ENCODE data around the gene RSPH9.

RSPH9 gene

DNA sequence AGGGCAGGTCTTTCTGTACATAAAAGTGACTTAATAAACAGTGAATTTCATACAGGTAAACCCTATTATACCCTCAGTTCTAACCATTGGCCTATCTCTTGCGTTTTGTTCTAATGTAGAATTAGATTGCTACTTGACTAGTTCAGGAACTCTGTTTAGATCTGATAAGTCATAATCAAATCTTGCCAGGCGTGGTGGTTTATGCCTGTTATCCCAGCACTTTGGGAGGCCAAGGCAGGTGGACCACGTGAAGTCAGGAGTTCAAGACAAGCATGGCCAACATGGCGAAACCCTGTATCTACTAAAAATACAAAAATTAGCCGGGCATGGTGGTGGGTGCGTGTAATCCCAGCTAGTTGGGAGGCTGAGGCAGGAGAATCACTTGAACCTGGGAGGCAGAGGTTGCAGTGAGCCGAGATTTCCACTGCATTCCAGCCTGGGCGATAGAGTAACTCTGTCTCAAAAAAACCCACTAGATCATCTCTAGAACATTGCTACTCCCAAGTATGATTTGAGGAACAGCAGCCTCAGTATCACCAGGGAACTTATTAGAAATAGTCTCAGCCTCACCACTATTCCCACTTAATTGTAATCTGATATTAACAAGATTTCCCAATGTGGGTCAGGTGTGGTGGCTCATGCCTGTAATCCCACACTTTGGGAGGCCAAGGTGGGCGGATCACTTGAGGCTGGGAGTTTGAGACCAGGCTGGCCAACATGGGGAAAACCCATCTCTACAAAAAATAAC lies 27.9 kb upstream of the RSPH9 start:
- H4K8ac ChIP-seq (ENCODE audit: low read depth, low read length) = no peak overlapping the region
- peaks cover 13% of the 10 kb centered on the region for H3K36me3 ChIP-seq (ENCODE audit: control insufficient read depth, insufficient read depth, low read length)
- no peak overlapping the region for H3K23ac ChIP-seq (ENCODE audit: low read length)
- no peaks in the 10 kb centered on the region for H3K4me1 ChIP-seq (ENCODE audit: control insufficient read depth, low read depth, low read length)
- H2BK5ac ChIP-seq (ENCODE audit: low read length) = no peak overlapping the region
- H3K79me2 ChIP-seq (ENCODE audit: control insufficient read depth, insufficient read depth, low read length) = no peaks in the 10 kb centered on the region
- DNase-seq = no peak
- H3K79me1 ChIP-seq (ENCODE audit: low read length) = no peaks in the 10 kb centered on the region
- H2AK5ac ChIP-seq (ENCODE audit: low read length) = no peak overlapping the region
- no peak overlapping the region for H3K56ac ChIP-seq (ENCODE audit: low read length)
- no peaks in the 10 kb centered on the region for H3K27me3 ChIP-seq (ENCODE audit: insufficient read depth, low read length, poor library complexity)
- WGBS (ENCODE audit: extremely low coverage, insufficient coverage, low lambda C conversion rate) = no CpG with 5 or more reads among the region's 9 CpGs
- H2BK120ac ChIP-seq (ENCODE audit: low read depth, low read length) = no peak overlapping the region
- H2BK15ac ChIP-seq (replicated peaks; ENCODE audit: low read depth) = no peak overlapping the region
- H3K4ac ChIP-seq (ENCODE audit: low read depth, low read length) = no peak overlapping the region
- no peak overlapping the region for H3K18ac ChIP-seq (ENCODE audit: low read length)
- no peak overlapping the region for H4K5ac ChIP-seq (ENCODE audit: low read length)
- H3K4me2 ChIP-seq (ENCODE audit: low read length) = no peak overlapping the region
- H3K27ac ChIP-seq (ENCODE audit: low read depth, low read length) = no peak overlapping the region
- H3K4me3 ChIP-seq (ENCODE audit: low read length) = no peak overlapping the region
- H3K9ac ChIP-seq (ENCODE audit: low read length) = no peak overlapping the region

DNA sequence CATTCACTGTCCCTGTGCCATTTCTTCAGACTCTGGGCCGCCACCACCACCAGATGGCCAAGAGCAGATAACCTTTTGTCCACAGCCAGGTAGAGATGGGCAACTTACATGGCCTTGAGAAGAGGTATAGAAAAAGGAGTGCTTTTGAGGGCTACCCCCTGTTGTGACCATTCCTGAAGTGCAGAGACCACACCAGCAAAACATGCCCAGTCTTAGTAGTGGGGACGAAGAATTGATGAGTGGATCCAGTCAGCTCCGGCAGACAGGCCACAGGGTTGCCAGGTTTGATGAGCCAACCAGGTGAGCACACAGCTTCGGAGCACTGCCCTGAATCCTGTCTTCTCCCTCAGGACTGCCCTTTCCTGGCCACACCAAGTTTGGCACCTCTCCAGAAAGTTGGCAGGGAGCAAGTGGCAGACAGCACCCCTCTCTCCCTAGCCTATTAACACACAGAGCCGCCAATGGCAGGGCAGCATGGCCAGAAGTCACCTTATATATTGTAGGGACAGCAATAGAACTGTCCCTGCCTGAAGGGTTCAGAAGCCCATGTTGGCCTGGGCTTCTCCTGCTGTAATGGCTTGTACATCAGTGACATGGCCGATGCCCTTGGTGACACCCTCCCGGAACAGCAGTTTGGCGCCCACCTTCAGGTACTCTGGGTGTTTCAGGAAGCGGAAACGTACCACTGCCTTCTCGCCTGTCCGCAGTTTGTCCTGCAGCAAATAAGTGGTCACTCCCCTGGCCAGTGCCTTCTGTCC lies 23.6 kb upstream of the RSPH9 start:
- Histone ChIP-seq H3K23ac (ENCODE audit: low read length) (no peak overlapping the region), H3K27me3 (ENCODE audit: insufficient read depth, low read length, poor library complexity) (no peaks in the 10 kb centered on the region), H3K4me1 (ENCODE audit: control insufficient read depth, low read depth, low read length) (no peaks in the 10 kb centered on the region), H3K9ac (ENCODE audit: low read length) (no peak overlapping the region), H2BK15ac (replicated peaks; ENCODE audit: low read depth) (no peak overlapping the region), H4K8ac (ENCODE audit: low read depth, low read length) (no peak overlapping the region), H3K56ac (ENCODE audit: low read length) (no peak overlapping the region), H2BK120ac (ENCODE audit: low read depth, low read length) (no peak overlapping the region), H2BK5ac (ENCODE audit: low read length) (no peak overlapping the region), H3K79me2 (ENCODE audit: control insufficient read depth, insufficient read depth, low read length) (no peaks in the 10 kb centered on the region), H3K79me1 (ENCODE audit: low read length) (peaks cover 3% of the 10 kb centered on the region), H3K18ac (ENCODE audit: low read length) (no peak overlapping the region), H4K5ac (ENCODE audit: low read length) (no peak overlapping the region), H3K4me3 (ENCODE audit: low read length) (no peak overlapping the region), H3K4ac (ENCODE audit: low read depth, low read length) (no peak overlapping the region), H3K4me2 (ENCODE audit: low read length) (no peak overlapping the region), H3K27ac (ENCODE audit: low read depth, low read length) (no peak overlapping the region), H2AK5ac (ENCODE audit: low read length) (no peak overlapping the region), H3K36me3 (ENCODE audit: control insufficient read depth, insufficient read depth, low read length) (peaks cover 35% of the 10 kb centered on the region)
- no CpG with 5 or more reads among the region's 12 CpGs for WGBS (ENCODE audit: extremely low coverage, insufficient coverage, low lambda C conversion rate)
- no peak for DNase-seq

- H3K36me3 ChIP-seq (ENCODE audit: control insufficient read depth, insufficient read depth, low read length) = peaks cover 35% of the 10 kb centered on the region
- no peak overlapping the region for H3K18ac ChIP-seq (ENCODE audit: low read length)
- H2BK5ac ChIP-seq (ENCODE audit: low read length) = no peak overlapping the region
- H3K56ac ChIP-seq (ENCODE audit: low read length) = no peak overlapping the region
- H3K27ac ChIP-seq (ENCODE audit: low read depth, low read length) = no peak overlapping the region
- no peak overlapping the region for H3K4ac ChIP-seq (ENCODE audit: low read depth, low read length)
- H2BK15ac ChIP-seq (replicated peaks; ENCODE audit: low read depth) = no peak overlapping the region
- H3K79me2 ChIP-seq (ENCODE audit: control insufficient read depth, insufficient read depth, low read length) = peaks cover 1% of the 10 kb centered on the region
- H3K27me3 ChIP-seq (ENCODE audit: insufficient read depth, low read length, poor library complexity) = no peaks in the 10 kb centered on the region
- no peaks in the 10 kb centered on the region for H3K4me1 ChIP-seq (ENCODE audit: control insufficient read depth, low read depth, low read length)
- H3K4me3 ChIP-seq (ENCODE audit: low read length) = no peak overlapping the region
- H3K23ac ChIP-seq (ENCODE audit: low read length) = no peak overlapping the region
- no peak overlapping the region for H4K5ac ChIP-seq (ENCODE audit: low read length)
- no peak overlapping the region for H4K8ac ChIP-seq (ENCODE audit: low read depth, low read length)
- H2BK120ac ChIP-seq (ENCODE audit: low read depth, low read length) = no peak overlapping the region
- WGBS (ENCODE audit: extremely low coverage, insufficient coverage, low lambda C conversion rate) = no CpG with 5 or more reads among the region's 10 CpGs
- no peak overlapping the region for H3K9ac ChIP-seq (ENCODE audit: low read length)
- no peak overlapping the region for H3K4me2 ChIP-seq (ENCODE audit: low read length)
- peaks cover 6% of the 10 kb centered on the region for H3K79me1 ChIP-seq (ENCODE audit: low read length)
- no peak for DNase-seq
- H2AK5ac ChIP-seq (ENCODE audit: low read length) = no peak overlapping the region
Measured at GRCh38 chr6:43621836-43622180, 23.0 kb upstream of the RSPH9 start.

DNA sequence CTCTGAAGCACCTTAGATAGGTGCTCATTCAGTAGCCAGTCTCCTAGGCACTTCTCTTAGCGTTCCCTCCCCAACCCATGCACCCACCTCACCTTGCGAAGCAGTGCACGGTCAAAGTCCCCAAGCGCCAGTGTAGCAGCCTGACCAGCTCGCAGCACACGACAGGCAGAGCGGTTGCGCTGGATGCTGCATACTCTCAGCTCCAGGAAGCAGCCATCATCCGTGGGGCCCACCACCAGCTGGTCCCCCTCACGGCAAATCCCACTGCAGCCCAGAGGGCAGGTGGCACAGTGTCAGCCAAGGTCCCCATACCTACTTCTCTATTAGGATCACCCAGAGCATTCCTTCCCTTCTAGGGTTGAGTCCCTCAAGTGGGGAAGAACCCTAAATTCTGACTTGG lies 22.3 kb upstream of the RSPH9 start:
- no peaks in the 10 kb centered on the region for H3K4me1 ChIP-seq (ENCODE audit: control insufficient read depth, low read depth, low read length)
- no CpG with 5 or more reads among the region's 10 CpGs for WGBS (ENCODE audit: extremely low coverage, insufficient coverage, low lambda C conversion rate)

DNA sequence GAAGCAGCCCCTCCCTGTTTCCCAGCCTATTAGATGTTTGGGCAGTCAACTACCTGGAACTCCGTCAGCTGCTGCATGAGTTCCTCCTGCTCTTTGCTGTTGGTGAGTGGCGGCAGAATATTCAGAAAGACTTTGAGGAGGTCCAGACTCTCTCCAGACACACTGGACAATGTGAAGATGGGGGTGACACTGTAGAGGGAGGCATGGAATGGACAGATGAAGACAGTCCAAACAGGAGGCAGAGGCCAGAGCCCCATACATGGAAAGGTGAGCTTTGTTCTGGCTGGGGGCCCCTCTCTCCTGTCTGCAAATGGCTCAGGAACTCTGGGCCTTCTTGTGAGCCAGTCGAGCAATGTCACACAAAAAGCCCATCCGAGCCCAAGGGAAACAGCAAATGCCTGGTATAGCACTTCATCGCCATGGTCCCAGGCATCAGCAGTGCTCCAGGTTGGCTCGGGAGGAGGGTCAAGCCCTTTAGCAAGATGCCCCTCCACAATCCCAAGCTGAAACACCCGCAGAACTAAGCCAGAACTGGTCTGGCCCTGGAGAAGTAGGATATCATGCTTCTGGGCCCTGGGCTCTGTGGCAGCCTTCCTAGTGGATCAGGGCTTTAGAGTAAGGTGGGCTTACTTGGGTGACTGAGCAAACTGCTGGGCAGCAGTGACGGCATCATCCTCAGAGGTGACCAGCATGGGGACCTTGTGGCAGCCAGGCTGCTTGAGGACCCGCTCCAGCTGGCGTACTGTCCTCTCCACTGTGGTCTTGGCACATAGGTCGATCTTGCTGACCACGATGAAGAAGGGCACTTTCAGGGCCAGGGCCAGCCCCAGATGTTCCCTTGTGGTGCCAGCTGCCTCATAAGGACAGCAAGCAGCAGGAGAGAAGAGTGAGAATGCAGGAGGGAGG lies 20.7 kb upstream of the RSPH9 start:
- no peak overlapping the region for H4K5ac ChIP-seq (ENCODE audit: low read length)
- no peak overlapping the region for H3K56ac ChIP-seq (ENCODE audit: low read length)
- H3K27me3 ChIP-seq (ENCODE audit: insufficient read depth, low read length, poor library complexity) = no peaks in the 10 kb centered on the region
- H2BK15ac ChIP-seq (replicated peaks; ENCODE audit: low read depth) = no peak overlapping the region
- H3K9ac ChIP-seq (ENCODE audit: low read length) = no peak overlapping the region
- H3K27ac ChIP-seq (ENCODE audit: low read depth, low read length) = no peak overlapping the region
- no peak overlapping the region for H3K4me3 ChIP-seq (ENCODE audit: low read length)
- H3K23ac ChIP-seq (ENCODE audit: low read length) = no peak overlapping the region
- no peak overlapping the region for H2AK5ac ChIP-seq (ENCODE audit: low read length)
- no peak for DNase-seq
- H3K4me2 ChIP-seq (ENCODE audit: low read length) = no peak overlapping the region
- H3K4ac ChIP-seq (ENCODE audit: low read depth, low read length) = no peak overlapping the region
- H3K18ac ChIP-seq (ENCODE audit: low read length) = no peak overlapping the region
- H3K4me1 ChIP-seq (ENCODE audit: control insufficient read depth, low read depth, low read length) = no peaks in the 10 kb centered on the region
- no peak overlapping the region for H2BK120ac ChIP-seq (ENCODE audit: low read depth, low read length)
- H3K79me1 ChIP-seq (ENCODE audit: low read length) = peaks cover 17% of the 10 kb centered on the region
- no peak overlapping the region for H4K8ac ChIP-seq (ENCODE audit: low read depth, low read length)
- no CpG with 5 or more reads among the region's 12 CpGs for WGBS (ENCODE audit: extremely low coverage, insufficient coverage, low lambda C conversion rate)
- H3K36me3 ChIP-seq (ENCODE audit: control insufficient read depth, insufficient read depth, low read length) = peaks cover 35% of the 10 kb centered on the region
- peaks cover 12% of the 10 kb centered on the region for H3K79me2 ChIP-seq (ENCODE audit: control insufficient read depth, insufficient read depth, low read length)
- H2BK5ac ChIP-seq (ENCODE audit: low read length) = no peak overlapping the region

More for the DNA sequence above, 22.3 kb upstream of the RSPH9 start:
- Histone ChIP-seq H3K56ac (ENCODE audit: low read length) (no peak overlapping the region), H2BK5ac (ENCODE audit: low read length) (no peak overlapping the region), H3K27me3 (ENCODE audit: insufficient read depth, low read length, poor library complexity) (no peaks in the 10 kb centered on the region), H3K4me3 (ENCODE audit: low read length) (no peak overlapping the region), H3K36me3 (ENCODE audit: control insufficient read depth, insufficient read depth, low read length) (peaks cover 35% of the 10 kb centered on the region), H2AK5ac (ENCODE audit: low read length) (no peak overlapping the region), H3K79me2 (ENCODE audit: control insufficient read depth, insufficient read depth, low read length) (peaks cover 7% of the 10 kb centered on the region), H3K23ac (ENCODE audit: low read length) (no peak overlapping the region), H2BK120ac (ENCODE audit: low read depth, low read length) (no peak overlapping the region), H3K4me2 (ENCODE audit: low read length) (no peak overlapping the region), H3K79me1 (ENCODE audit: low read length) (peaks cover 12% of the 10 kb centered on the region), H3K27ac (ENCODE audit: low read depth, low read length) (no peak overlapping the region), H3K9ac (ENCODE audit: low read length) (no peak overlapping the region), H3K4ac (ENCODE audit: low read depth, low read length) (no peak overlapping the region), H4K5ac (ENCODE audit: low read length) (no peak overlapping the region), H3K18ac (ENCODE audit: low read length) (no peak overlapping the region), H2BK15ac (replicated peaks; ENCODE audit: low read depth) (no peak overlapping the region), H4K8ac (ENCODE audit: low read depth, low read length) (no peak overlapping the region)
- DNase-seq = no peak

Measured in mesendoderm (in vitro differentiated cells).